GM21619 (cell line): ENCODE results near the gene ATP13A4.
A peak's percentile ranks its signal among the peaks of the same experiment; 100 is the strongest.

Experiments
- ATAC-seq: cut with Tn5 transposase; IDR thresholded peaks from one replicate; pipeline ENCODE4 v1.9.1; 2021; ENCODE audit not compliant: unreplicated experiment

ATP13A4 gene

GRCh38 chr3:193407688-193408087 lies 147.0 kb downstream of the ATP13A4 start:
- ATAC-seq, result no peak

- no peak for ATAC-seq
These were observed 147.6 kb downstream of the ATP13A4 start for GRCh38 chr3:193407112-193407511.

- no peak for ATAC-seq
These were observed 151.4 kb downstream of the ATP13A4 start for GRCh38 chr3:193403307-193403706.

GRCh38 chr3:193400304-193400703 lies 154.4 kb downstream of the ATP13A4 start:
- no peak for ATAC-seq

- no peak for ATAC-seq
These were observed 158.0 kb downstream of the ATP13A4 start for GRCh38 chr3:193396451-193397244.

GRCh38 chr3:193391902-193392301 lies 162.8 kb downstream of the ATP13A4 start:
- no peak for ATAC-seq

GRCh38 chr3:193389335-193389734 lies 165.4 kb downstream of the ATP13A4 start:
- ATAC-seq, result no peak

GRCh38 chr3:193388361-193388760 lies 166.3 kb downstream of the ATP13A4 start:
- no peak for ATAC-seq

GRCh38 chr3:193387596-193387995 lies 167.1 kb downstream of the ATP13A4 start:
- no peak for ATAC-seq

- ATAC-seq, result no peak
These were observed 176.0 kb downstream of the ATP13A4 start, which contains the start of gene ATP13A5 for GRCh38 chr3:193378706-193379105. TSS of gene ATP13A5 (minus strand) at chr3:193378753. CDS start at chr3:193378725, 28 bp downstream.

GRCh38 chr3:193377591-193377990 lies 177.1 kb downstream of the ATP13A4 start:
- ATAC-seq, result no peak

GRCh38 chr3:193375614-193376013 lies 179.1 kb downstream of the ATP13A4 start:
- no peak for ATAC-seq

- ATAC-seq, result peak; percentile 72
These were observed 181.9 kb downstream of the ATP13A4 start for GRCh38 chr3:193372783-193373182.

- ATAC-seq, result no peak
These were observed 186.8 kb downstream of the ATP13A4 start for GRCh38 chr3:193367868-193368267.

- no peak for ATAC-seq
These were observed 197.4 kb downstream of the ATP13A4 start for GRCh38 chr3:193357291-193357690.

- ATAC-seq, result no peak
These were observed 200.3 kb downstream of the ATP13A4 start for GRCh38 chr3:193354423-193354822.
